GM18526 (cell line): ENCODE data around the gene SLC5A5.

Experiments used
- POLR2A ChIP-seq: IDR thresholded peaks from 3 replicates; pipeline ENCODE4 v1.6.1; 2011; ENCODE audit not compliant: insufficient read length; ENCODE audit errors: extremely low read depth

Gene SLC5A5

DNA sequence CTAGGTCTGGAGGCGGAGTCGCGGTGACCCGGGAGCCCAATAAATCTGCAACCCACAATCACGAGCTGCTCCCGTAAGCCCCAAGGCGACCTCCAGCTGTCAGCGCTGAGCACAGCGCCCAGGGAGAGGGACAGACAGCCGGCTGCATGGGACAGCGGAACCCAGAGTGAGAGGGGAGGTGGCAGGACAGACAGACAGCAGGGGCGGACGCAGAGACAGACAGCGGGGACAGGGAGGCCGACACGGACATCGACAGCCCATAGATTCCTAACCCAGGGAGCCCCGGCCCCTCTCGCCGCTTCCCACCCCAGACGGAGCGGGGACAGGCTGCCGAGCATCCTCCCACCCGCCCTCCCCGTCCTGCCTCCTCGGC, at the start of gene SLC5A5:
SLC5A5 (plus strand) TSS at position 68 of the 373 bp plus-strand sequence. CDS start 375 bp downstream, outside the sequence.
- no peak for TF ChIP-seq POLR2A

DNA sequence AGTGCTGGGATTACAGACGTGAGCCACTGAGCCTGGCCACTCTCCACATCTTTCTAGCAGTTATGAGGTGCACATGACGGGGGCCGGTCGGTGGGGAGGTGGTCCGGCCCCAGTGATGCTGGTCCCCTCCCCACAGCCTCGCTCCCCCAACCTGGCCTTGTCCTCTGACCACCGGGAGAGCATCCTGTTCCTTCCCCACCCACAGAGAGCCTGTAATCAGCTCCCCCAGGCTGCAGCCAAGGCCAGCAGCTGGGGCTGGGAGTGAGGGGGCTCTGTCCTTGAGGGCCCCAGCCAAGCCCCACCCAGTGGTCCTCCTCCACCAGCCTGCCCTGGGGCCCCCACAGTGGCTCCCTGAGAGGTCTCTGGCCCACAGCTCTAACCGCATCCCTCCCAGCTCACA, 47.4 kb upstream of the SLC5A5 start:
- no peak for TF ChIP-seq POLR2A

DNA sequence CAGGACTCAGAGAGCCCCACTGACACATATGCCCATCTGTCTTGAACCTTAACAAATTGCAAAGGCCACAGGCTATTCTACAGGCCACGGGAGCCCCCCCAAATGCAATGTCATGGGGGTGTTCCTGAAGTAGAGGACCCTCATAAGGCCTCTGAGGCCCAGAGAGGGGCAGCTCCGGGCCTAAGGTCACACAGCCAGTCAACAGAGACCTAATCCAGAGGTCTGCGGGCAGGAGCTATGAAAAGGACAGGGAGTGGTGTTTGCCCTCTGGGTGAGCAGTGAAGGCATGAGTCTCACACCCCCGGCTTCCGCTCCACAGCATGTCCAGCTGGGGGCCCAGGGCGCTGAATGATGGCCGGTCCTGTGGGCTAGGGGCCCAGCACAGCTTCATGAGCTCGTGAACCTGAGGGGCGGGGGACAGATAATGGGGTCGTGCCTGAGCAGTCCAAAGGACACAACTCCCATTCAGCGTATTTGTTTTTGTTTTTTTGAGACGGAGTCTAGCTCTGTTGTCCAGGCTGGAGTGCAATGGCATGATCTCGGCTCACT, 45.2 kb upstream of the SLC5A5 start:
- no peak for TF ChIP-seq POLR2A

- no peak for TF ChIP-seq POLR2A
Observed at GRCh38 chr19:17829855-17830566, 41.7 kb upstream of the SLC5A5 start.

DNA sequence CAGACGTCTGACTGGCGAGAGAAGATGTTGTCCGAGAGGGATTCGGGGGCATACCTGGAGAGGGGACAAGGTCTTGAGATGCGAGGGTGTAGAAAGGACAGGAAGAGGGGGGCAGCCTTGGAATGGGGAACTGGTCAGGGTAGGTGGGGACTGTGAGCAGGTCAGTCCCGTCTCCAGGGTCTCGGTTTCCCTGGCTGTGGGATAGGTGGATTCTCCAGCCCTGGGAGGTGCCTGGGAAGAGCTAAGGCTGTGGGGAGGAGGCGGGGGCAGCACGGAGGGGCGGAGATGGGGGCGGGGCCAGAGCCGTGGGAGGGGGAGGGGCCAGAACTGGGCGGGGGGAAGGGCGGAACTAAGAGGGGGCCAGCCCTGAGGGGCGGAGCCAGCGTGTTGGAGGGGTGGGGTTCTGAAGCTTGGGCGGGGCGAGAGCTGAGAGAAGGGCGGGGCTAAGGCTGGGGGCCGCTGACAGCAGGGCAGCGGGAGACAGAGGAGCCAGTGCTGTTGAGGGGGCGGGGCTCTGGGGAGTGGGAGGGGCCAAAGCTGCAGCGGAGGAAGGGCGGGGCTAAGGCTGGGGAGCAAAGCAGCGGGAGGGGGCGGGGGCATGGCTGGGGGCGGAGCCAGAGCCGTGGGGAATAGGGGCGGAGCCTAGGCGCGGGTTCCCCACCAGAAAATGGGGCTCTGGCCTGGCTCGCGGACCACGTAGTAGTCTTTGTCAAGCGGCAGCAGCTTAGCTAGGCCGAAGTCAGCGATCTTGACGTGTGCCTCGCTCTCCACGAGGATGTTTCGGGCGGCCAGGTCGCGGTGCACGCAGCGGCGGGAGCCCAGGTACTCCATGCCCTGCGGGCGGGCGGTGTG, 41.0 kb upstream of the SLC5A5 start:
- TF ChIP-seq POLR2A = no peak

DNA sequence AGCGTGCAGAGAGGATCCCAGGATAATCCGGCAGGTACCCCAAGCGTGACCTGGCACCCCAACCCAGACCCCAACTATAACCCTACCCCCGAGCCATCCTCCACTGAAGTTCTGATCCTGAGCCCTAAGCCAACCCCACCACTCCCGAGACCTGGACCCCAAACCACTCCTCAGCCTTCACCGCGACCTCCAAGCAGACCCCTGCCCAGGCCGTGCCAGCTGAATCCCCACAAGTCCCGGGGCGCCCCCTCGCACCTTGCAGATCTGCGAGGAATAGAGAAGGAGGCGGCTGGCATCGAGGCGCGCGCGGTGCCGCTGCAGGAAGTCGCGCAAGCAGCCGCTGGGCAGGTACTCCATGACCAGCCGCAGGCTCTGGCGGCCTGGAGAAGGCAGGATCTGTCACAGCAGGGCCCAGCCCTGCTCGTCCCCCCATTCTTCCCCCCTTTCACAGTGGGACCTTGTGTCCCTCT, 40.3 kb upstream of the SLC5A5 start:
- no peak for TF ChIP-seq POLR2A

DNA sequence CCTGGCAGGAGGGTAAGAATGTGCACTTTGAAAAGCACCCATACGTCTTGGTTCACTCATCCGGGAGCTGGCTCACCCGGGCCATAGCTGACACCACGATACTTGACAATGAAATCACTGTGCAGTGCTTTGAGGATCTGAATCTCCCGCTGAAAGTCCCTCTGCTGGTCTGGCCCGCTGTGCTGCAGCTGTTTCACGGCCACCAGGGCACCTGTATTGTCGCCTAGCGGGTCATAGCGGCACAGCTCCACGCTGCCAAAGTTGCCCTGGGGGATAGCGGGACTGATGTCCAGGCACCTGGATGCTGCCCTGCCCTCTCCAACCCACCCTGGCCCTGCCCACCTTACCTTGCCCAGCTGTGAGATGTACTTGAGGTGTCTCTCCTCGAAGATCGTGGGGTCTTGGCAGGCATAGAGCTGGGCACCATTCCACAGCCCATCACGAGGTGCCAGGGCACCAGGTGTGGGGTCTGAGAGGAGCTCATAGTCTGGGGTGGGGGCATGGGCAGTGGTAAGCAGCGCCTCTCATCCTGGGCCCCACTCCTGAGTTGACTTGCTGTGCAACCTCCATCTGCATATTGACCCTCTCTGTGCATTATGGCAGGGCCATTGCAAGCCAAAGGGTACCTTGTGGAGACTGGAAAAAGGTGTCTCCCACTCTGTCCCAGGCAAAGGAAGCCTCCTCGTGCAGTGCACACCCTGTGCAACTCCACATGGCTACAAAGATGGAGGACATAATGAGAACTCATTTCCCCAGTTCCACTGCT, 39.1 kb upstream of the SLC5A5 start:
- TF ChIP-seq POLR2A = no peak

DNA sequence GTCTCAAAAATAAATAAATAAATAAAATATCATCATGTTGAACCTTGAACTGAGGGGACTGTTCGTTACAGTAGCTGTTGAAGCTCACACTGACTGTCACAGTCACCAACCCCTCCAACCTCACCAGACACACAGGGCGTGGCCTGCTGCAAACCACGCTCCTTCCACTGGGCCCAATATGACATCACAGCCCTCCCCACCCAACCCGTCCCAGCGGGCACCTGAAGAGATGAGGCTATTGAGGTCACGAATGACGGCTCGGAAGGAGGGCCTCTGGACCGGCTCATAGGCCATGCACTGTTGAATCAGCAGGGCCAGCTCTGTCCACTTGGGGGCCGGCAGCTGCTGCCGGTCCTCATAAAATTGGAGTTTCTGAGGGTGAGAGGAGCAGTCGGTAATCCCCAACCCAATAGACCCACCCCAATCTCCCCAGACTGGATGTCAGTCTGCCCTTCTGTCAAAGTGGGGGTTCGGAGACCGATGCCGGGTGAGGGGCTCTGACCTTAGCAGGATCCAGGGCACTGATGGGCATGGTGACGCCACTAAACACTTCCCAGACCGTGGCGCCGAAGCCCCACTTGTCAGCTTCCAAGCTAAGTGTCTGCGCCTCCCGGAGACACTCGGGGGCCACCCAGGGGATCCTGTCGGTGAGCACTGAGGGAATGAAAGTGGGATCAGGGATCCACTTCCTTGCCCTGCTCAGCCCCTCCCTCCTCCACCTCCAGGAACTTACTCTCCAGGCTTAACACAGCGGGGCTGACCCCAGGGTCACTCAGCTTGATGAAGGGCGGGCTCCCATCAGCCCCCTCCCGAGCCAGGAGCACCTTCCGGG, 37.2 kb upstream of the SLC5A5 start:
- TF ChIP-seq POLR2A = no peak

DNA sequence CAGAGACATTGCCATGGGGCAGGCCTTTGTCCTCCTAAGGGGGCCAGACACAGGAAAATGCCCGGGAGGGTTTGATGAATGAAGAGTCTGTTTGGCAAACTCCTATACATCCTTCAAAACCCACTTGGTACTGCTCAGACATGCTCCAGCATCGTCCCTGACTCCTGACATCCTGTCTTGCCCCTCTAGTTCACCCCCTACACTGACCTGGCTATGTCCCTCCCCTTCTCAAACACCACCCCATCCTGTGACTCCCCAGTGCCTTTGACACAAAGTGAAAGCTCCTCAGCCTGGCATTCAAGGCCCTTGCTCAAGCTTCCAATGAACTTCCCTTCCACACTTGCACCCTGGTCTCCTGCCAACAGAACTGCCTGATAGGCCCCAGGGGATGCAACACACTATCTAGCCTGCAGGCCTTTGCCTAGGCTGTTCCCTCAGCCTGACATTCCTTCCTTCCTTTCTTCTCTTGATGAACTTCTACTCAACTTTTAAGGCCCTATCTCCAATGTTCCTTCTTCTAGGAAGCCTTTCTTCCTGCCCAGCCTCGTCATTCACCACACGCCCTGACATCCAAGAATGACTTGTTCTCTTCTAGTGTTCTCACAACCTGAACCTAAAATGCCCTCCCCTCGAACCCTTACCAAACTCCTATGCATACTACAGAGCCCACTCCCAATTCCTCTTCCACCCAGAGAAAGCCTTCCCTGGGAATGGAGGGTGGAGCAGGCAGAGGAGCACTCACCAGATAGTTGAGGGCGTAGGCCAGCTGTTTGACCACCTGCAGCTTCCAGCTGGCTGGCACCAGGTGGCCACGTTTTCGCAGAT, 36.4 kb upstream of the SLC5A5 start:
- no peak for TF ChIP-seq POLR2A

- TF ChIP-seq POLR2A = no peak
Observed at GRCh38 chr19:17836530-17836929, 35.2 kb upstream of the SLC5A5 start.

- no peak for TF ChIP-seq POLR2A
Observed at GRCh38 chr19:17837972-17838371, 33.8 kb upstream of the SLC5A5 start.

- no peak for TF ChIP-seq POLR2A
Observed at GRCh38 chr19:17840019-17840418, 31.7 kb upstream of the SLC5A5 start.

DNA sequence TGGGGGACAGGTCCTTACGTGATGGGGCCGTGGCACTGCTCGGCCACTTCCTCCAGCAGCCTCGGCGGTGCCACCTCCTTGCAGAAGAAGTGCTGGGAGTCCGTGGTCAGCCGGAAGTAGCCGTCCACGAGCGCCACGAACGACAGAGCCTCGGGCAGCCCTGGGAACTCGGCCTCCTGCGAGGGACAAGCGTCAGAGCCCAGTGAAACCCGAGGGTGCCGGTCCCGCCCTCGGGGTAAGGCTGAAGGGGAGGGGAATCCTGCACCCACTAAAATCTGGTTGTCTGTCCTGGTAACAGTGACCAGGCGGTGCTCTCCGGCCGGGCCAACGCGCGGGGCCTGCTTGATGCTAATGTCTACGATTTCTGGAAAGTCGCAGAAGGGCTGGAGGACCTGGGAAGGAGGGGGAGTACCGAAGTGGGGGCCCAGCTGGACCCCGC, 30.4 kb upstream of the SLC5A5 start:
- TF ChIP-seq POLR2A = no peak

GRCh38 chr19:17841810-17842662, 29.7 kb upstream of the SLC5A5 start:
- TF ChIP-seq POLR2A = no peak
